Endothelial cell of umbilical vein (primary cell): Measurements from ENCODE around the gene FOXN1. TPM values are rescaled to one million over a fixed set of nuclear protein-coding genes. Genes with fewer than 3 reads are reported as not detected.

Experiments
- BruUV-seq: library from RNA; stranded (reverse); fragments of 400-500 nt; replicated peaks from 2 replicates; lab custom pipeline; 2021; lab: Mats Ljungman, UMichigan
- CTCF ChIA-PET: fragments of 300-600, 350-600 bp; sonication (Branson Sonifier 250); formaldehyde crosslinking; loops from one replicate; lab custom pipeline; 2021; ENCODE audit warnings: antibody characterized with exemption, inconsistent platforms; lab: Charles Lee
- POLR2A ChIA-PET: fragments of 300-600, 350-600 bp; sonication (Branson Sonifier 250); formaldehyde crosslinking; loops from one replicate; lab custom pipeline; 2021; ENCODE audit warnings: antibody characterized with exemption, inconsistent platforms; lab: Charles Lee
- DNase-seq: peaks from one replicate; pipeline ENCODE4 v3.0.0-alpha.2; 2011; ENCODE audit warnings: low read depth, low spot score
- FAIRE-seq: peaks from 2 replicates; lab custom pipeline; 2011; peaks lifted over from hg19 to GRCh38; lab: Jason Lieb, UNC
- H2AFZ ChIP-seq: 2 replicates; pipeline ENCODE4 v1.6.0; 2012; ENCODE audit warnings: low read depth, low read length, control low read depth, inconsistent platforms
- H3K27ac ChIP-seq: 2 replicates; pipeline ENCODE4 v1.5.1; 2011; ENCODE audit warnings: low read depth, mild to moderate bottlenecking, control low read depth, low read length, moderate library complexity; ENCODE audit not compliant: insufficient read depth
- H3K27me3 ChIP-seq, 2 experiments: 2 replicates each; pipeline versions ENCODE4 v1.6.0 to v1.6.1; 2011; ENCODE audit warnings: low read length in 2 of 2, mixed read lengths in 1 of 2; ENCODE audit not compliant: control insufficient read depth in 2 of 2, insufficient read depth in 2 of 2
- H3K36me3 ChIP-seq, 2 experiments: 2 replicates in 1 of 2; 3 replicates in 1 of 2; pipeline ENCODE4 v1.5.1; 2011; ENCODE audit warnings: low read length in 2 of 2, mild to moderate bottlenecking in 1 of 2, moderate library complexity in 1 of 2; ENCODE audit not compliant: control insufficient read depth in 2 of 2, insufficient read depth in 2 of 2; ENCODE audit errors: extremely low read depth in 1 of 2
- H3K4me1 ChIP-seq: 3 replicates; pipeline ENCODE4 v1.5.1; 2011; ENCODE audit warnings: mild to moderate bottlenecking, low read length; ENCODE audit not compliant: control insufficient read depth, insufficient read depth; ENCODE audit errors: extremely low read depth
- H3K4me2 ChIP-seq: 2 replicates; pipeline ENCODE4 v1.6.1; 2011; ENCODE audit warnings: low read length, control low read depth, mixed read lengths; ENCODE audit not compliant: insufficient read depth
- H3K4me3 ChIP-seq, 3 experiments: fragments of 200-600 bp in 1 of 3; sonication (generic), shearing (Covaris generic) in 1 of 3; replicated peaks in 1 of 3; 2 replicates each; pipeline ENCODE4 v1.5.1; 2011 to 2016; ENCODE audit warnings: control low read depth in 3 of 3, low read length in 3 of 3, mild to moderate bottlenecking in 2 of 3, inconsistent platforms in 1 of 3, low read depth in 1 of 3, moderate library complexity in 1 of 3; ENCODE audit not compliant: insufficient read depth in 1 of 3
- H3K79me2 ChIP-seq: 2 replicates; pipeline ENCODE4 v1.6.0; 2012; ENCODE audit warnings: low read length, inconsistent platforms; ENCODE audit not compliant: control insufficient read depth, insufficient read depth
- H3K9ac ChIP-seq: replicated peaks from 2 replicates; pipeline ENCODE3; 2011; ENCODE audit warnings: low read length, control low read depth; ENCODE audit not compliant: insufficient read depth; ENCODE audit errors: extremely low read depth
- H3K9me1 ChIP-seq: replicated peaks from 3 replicates; pipeline ENCODE4 v1.6.0; 2011; ENCODE audit warnings: mild to moderate bottlenecking, low read length; ENCODE audit not compliant: control insufficient read depth, insufficient read depth; ENCODE audit errors: extremely low read depth
- H3K9me3 ChIP-seq: replicated peaks from 2 replicates; pipeline ENCODE4 v1.5.1; 2012; ENCODE audit warnings: low read length, inconsistent platforms; ENCODE audit not compliant: control insufficient read depth, insufficient read depth
- H4K20me1 ChIP-seq: replicated peaks from 2 replicates; pipeline ENCODE3; 2011; ENCODE audit warnings: mild to moderate bottlenecking, low read length; ENCODE audit not compliant: control insufficient read depth, insufficient read depth; ENCODE audit errors: extremely low read depth
- EZH2 ChIP-seq: IDR thresholded peaks from 2 replicates; pipeline ENCODE4 v1.6.1; 2012; ENCODE audit warnings: borderline replicate concordance, low read depth, mild to moderate bottlenecking, moderate library complexity, low read length, inconsistent platforms; ENCODE audit not compliant: severe bottlenecking
- GATA2 ChIP-seq: IDR thresholded peaks from 2 replicates; pipeline ENCODE4 v1.7.0; 2011; ENCODE audit warnings: low read depth, mild to moderate bottlenecking, moderate library complexity, mixed read lengths, low read length; ENCODE audit not compliant: insufficient read length, insufficient read depth
- MYC ChIP-seq: IDR thresholded peaks from one replicate; pipeline ENCODE4 v1.6.1; 2011; ENCODE audit warnings: mild to moderate bottlenecking, low read depth, low read length
- dilution Hi-C: fragments of 300-500 bp; cut with MboI; formaldehyde crosslinking; loops from one replicate; pipeline ENCODE4 v1.15.0; 2019; ENCODE audit warnings: low sequenced_read_pairs; ENCODE audit not compliant: extremely low pct_ligation_motif_present
- intact Hi-C: fragments of 100-400 bp; cut with micrococcal nuclease; formaldehyde crosslinking; loops from one replicate; pipeline ENCODE4 v1.10.0; 2022
- polyA plus RNA-seq, 4 experiments: library from polyadenylated mRNA; depleted of rRNA in 3 of 4; stranded (reverse) in 3 of 4; unstranded in 1 of 4; fragments of >200 nt; gene quantifications; 2 replicates each; pipeline versions ENCODE4 v1.2.1 to v1.2.3, GENCODE V29; 2011 to 2012; ENCODE audit warnings: missing spikeins in 1 of 4
- total RNA-seq: library from RNA; stranded (reverse); gene quantifications from 2 replicates; pipeline ENCODE4 v1.2.3, GENCODE V29; 2021
- TF ChIP-seq, protein P1 (sequence below), 2 donors: IDR thresholded peaks; 1 replicate in 1 of 2; 2 replicates in 1 of 2; pipeline ENCODE4 v1.5.1; 2011; ENCODE audit warnings: low read length in 2 of 2, mild to moderate bottlenecking in 2 of 2, moderate library complexity in 2 of 2, control low read depth in 1 of 2, inconsistent platforms in 1 of 2, low read depth in 1 of 2; ENCODE audit not compliant: insufficient read depth in 1 of 2; ENCODE audit errors: extremely low read depth in 1 of 2
- TF ChIP-seq, protein P2 (sequence below): IDR thresholded peaks from 2 replicates; pipeline ENCODE4 v1.6.1; 2011; ENCODE audit not compliant: insufficient read depth, insufficient read length

FOXN1 gene
- total and polyA plus RNA-seq, 2 donors (not counting 3 experiments of a cell fraction or from before 2014, with no cell fraction given) = not detected

DNA sequence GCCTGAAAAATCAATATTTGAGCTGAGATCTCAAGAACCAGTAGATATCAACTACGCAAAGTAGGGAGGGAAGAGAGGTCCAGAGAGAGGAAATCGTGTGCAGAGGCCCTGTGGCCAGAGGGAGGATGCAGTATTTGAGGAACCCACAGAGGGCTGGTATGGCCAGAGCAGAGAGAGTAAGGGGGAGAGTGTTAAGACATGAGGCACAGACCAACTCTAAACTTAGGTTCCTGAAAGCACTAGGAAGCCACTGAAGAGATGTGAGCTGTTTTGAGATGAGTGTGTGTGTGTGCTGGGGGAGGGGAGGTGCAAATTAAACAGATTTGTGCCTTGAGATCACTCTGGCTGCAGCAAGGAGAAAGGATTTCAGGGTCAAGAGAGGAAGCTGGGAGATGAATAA, 21.9 kb upstream of the FOXN1 start:
- Histone ChIP-seq H3K9ac (no peak overlapping the region), H3K79me2 (no peaks in the 10 kb centered on the region), H3K27ac (no peak overlapping the region), H2AFZ (no peak overlapping the region), H3K36me3 (no peaks in the 10 kb centered on the region), H3K4me3 (no peak overlapping the region), H4K20me1 (no peaks in the 10 kb centered on the region), H3K4me2 (no peak overlapping the region), H3K4me1 (no peaks in the 10 kb centered on the region), H3K9me1 (no peaks in the 10 kb centered on the region), H3K9me3 (no peaks in the 10 kb centered on the region), H3K27me3 (peaks cover 0 to 20% of the 10 kb centered on the region in 2 experiments)
- intact Hi-C loops (no loop called here), dilution Hi-C loops (no loop called here)
- ChIA-PET CTCF (interaction anchor here (1.4 kb wide), 1 partner anchor 10 kb away, joined by 5 read pairs; no protein-coding TSS in a partner anchor), POLR2A (no interaction called here)
- FAIRE-seq (no peak), DNase-seq (no peak)
- TF ChIP-seq MYC (no peak), GATA2 (no peak)
- BruUV-seq = no TSS peak

DNA sequence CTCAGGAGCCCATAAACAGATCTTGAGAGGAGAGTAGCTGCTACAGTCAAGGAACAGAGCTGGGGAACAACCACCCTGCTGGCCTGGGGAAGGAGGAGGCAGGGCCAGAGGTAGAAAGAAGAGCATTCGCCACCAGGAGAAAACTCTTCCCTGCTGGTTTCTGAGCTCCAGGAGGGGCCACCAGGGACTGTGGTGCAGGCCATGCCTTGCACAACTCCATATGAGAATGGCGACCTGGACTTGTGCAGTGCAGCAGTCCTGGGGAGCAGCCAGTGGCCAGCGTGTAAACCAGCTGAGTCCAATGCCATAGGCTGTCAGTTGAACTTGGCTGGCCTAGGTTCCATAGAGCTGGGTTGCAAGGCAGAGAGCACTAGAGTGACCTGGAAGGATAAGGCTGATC, 21.1 kb upstream of the FOXN1 start:
- Histone ChIP-seq H3K4me2 (no peak overlapping the region), H3K4me1 (no peaks in the 10 kb centered on the region), H3K27ac (no peak overlapping the region), H2AFZ (no peak overlapping the region), H3K9me3 (no peaks in the 10 kb centered on the region), H3K79me2 (no peaks in the 10 kb centered on the region), H4K20me1 (no peaks in the 10 kb centered on the region), H3K27me3 (peaks cover 0 to 20% of the 10 kb centered on the region in 2 experiments), H3K4me3 (no peak overlapping the region), H3K9me1 (no peaks in the 10 kb centered on the region), H3K9ac (no peak overlapping the region), H3K36me3 (no peaks in the 10 kb centered on the region)
- POLR2A ChIA-PET = no interaction called here
- CTCF ChIA-PET = interaction anchor here (1.1 to 1.6 kb wide), 2 partner anchors 55 to 128 kb away, joined by 3 read pairs; no protein-coding TSS in a partner anchor
- TF ChIP-seq, protein P1, sequence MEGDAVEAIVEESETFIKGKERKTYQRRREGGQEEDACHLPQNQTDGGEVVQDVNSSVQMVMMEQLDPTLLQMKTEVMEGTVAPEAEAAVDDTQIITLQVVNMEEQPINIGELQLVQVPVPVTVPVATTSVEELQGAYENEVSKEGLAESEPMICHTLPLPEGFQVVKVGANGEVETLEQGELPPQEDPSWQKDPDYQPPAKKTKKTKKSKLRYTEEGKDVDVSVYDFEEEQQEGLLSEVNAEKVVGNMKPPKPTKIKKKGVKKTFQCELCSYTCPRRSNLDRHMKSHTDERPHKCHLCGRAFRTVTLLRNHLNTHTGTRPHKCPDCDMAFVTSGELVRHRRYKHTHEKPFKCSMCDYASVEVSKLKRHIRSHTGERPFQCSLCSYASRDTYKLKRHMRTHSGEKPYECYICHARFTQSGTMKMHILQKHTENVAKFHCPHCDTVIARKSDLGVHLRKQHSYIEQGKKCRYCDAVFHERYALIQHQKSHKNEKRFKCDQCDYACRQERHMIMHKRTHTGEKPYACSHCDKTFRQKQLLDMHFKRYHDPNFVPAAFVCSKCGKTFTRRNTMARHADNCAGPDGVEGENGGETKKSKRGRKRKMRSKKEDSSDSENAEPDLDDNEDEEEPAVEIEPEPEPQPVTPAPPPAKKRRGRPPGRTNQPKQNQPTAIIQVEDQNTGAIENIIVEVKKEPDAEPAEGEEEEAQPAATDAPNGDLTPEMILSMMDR (IDR thresholded peaks at IDR 0.05; ENCODE audit: extremely low read depth in 1 of 2, insufficient read depth in 1 of 2, low read depth in 1 of 2, low read length in 2 of 2) = no peak
- TF ChIP-seq, protein P2, sequence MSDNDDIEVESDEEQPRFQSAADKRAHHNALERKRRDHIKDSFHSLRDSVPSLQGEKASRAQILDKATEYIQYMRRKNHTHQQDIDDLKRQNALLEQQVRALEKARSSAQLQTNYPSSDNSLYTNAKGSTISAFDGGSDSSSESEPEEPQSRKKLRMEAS = no peak
- TF ChIP-seq GATA2 = no peak
- no peak for TF ChIP-seq MYC
- no peak for TF ChIP-seq EZH2
- dilution Hi-C loops = no loop called here
- no peak for FAIRE-seq
- intact Hi-C loops = no loop called here
- BruUV-seq = no TSS peak
- DNase-seq = no peak
